Calu3 (cell line): ENCODE results near the gene TMEM106C. TPM values are rescaled to one million over a fixed set of nuclear protein-coding genes. Genes with fewer than 3 reads are reported as not detected.
"Not testable (repeated sequence)": the region's sequence is repeated elsewhere in the genome, so short reads cannot be mapped to it uniquely, and the experiment has no call there.

Experiments used
- BruUV-seq: library from RNA; stranded (reverse); fragments of 400-500 nt; replicated peaks from 2 replicates; lab custom pipeline; 2021; lab: Mats Ljungman, UMichigan
- CTCF ChIA-PET: fragments of 300-600 bp; sonication (Branson Sonifier 250); formaldehyde crosslinking; loops from one replicate; lab custom pipeline; 2022; ENCODE audit warnings: antibody characterized with exemption; lab: Charles Lee
- DNase-seq: peaks from one replicate; pipeline ENCODE4 v3.0.0; 2022
- H3K27ac Mint-ChIP-seq: one replicate; pipeline ENCODE4 v1.8.0; 2022; ENCODE audit warnings: mixed read lengths; ENCODE audit not compliant: unreplicated experiment
- H3K27me3 Mint-ChIP-seq: one replicate; pipeline ENCODE4 v1.8.0; 2022; ENCODE audit warnings: mixed read lengths; ENCODE audit not compliant: unreplicated experiment
- H3K36me3 Mint-ChIP-seq: one replicate; pipeline ENCODE4 v1.8.0; 2022; ENCODE audit warnings: mild to moderate bottlenecking, moderate library complexity, mixed read lengths; ENCODE audit not compliant: insufficient read depth, unreplicated experiment
- H3K4me1 Mint-ChIP-seq: one replicate; pipeline ENCODE4 v1.8.0; 2022; ENCODE audit warnings: mild to moderate bottlenecking, low read depth, mixed read lengths; ENCODE audit not compliant: unreplicated experiment
- H3K4me3 Mint-ChIP-seq: one replicate; pipeline ENCODE4 v1.8.0; 2022; ENCODE audit warnings: mild to moderate bottlenecking, low read depth, moderate library complexity, mixed read lengths; ENCODE audit not compliant: unreplicated experiment
- H3K9me3 Mint-ChIP-seq: one replicate; pipeline ENCODE4 v1.8.0; 2022; ENCODE audit warnings: low read depth, mixed read lengths; ENCODE audit not compliant: unreplicated experiment
- intact Hi-C: fragments of 100-400 bp; cut with micrococcal nuclease; formaldehyde crosslinking; loops from one replicate; pipeline ENCODE4 v1.10.0; 2022; ENCODE audit not compliant: unreplicated experiment
- total RNA-seq: library from RNA; stranded (reverse); gene quantifications from 2 replicates; pipeline ENCODE4 v1.2.3, GENCODE V29; 2022
- TF ChIP-seq, protein P1 (sequence below): fragments of 200-600 bp; IDR thresholded peaks from one replicate; pipeline ENCODE4 v1.8.0; 2022; ENCODE audit warnings: antibody characterized with exemption; ENCODE audit not compliant: unreplicated experiment

Gene TMEM106C
- total RNA-seq, 1 experiment from 2014 or later = 77.3 TPM

DNA sequence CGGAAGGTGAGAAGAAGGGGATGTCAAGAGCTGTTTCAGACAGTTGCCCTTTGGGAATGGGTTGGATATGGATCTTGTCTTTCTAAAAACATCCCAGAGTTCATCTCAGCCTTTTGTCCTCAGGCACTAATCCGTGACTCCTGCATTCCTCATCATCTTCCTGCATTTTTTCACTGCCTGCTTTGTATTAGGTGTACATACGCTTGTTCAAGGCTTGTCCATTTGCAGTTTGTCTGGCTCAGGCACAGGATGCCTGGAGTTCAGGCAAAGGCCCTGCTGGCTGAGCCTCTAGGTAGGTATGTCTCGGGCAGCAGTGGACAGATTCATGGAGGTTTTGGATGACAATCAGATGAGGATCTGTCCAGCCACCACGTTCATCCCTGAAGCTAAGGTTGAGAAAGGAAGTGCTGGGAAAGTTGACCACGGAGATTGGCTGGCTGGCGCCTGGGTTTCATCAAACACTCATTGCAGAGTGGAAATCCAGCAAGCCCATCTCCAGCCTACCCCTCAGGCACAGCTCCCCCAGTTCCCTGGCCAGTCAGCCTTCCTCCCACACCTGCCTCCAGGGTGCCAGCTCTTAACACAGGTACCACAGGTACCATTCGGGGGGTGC lies 12.4 kb upstream of the TMEM106C start:
- intact Hi-C loops = no loop called here
- TF ChIP-seq, protein P1, sequence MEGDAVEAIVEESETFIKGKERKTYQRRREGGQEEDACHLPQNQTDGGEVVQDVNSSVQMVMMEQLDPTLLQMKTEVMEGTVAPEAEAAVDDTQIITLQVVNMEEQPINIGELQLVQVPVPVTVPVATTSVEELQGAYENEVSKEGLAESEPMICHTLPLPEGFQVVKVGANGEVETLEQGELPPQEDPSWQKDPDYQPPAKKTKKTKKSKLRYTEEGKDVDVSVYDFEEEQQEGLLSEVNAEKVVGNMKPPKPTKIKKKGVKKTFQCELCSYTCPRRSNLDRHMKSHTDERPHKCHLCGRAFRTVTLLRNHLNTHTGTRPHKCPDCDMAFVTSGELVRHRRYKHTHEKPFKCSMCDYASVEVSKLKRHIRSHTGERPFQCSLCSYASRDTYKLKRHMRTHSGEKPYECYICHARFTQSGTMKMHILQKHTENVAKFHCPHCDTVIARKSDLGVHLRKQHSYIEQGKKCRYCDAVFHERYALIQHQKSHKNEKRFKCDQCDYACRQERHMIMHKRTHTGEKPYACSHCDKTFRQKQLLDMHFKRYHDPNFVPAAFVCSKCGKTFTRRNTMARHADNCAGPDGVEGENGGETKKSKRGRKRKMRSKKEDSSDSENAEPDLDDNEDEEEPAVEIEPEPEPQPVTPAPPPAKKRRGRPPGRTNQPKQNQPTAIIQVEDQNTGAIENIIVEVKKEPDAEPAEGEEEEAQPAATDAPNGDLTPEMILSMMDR = no peak

DNA sequence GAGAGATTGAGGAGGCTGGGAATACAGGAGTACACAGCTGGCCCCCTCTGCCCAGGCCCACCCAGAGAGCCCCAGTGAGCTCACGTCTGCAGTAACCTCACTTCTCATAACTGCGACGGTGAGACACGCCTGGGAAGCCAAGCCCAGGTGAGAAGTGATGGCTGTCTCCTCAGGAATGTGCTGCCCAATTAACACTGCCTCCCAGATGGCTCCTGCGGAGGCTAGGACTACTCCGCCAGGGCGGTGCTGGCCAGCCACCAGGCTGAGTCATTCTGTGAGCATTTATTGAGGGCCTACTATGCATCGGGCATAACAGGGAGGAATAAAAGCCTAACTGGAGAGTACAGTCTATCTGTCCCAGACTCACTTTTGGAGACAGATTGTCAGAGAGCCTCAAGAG lies 9.3 kb upstream of the TMEM106C start:
- TF ChIP-seq, protein P1 = no peak
- H3K36me3 Mint-ChIP-seq = no peaks in the 10 kb centered on the region
- CTCF ChIA-PET = no interaction called here
- BruUV-seq = no TSS peak
- H3K27ac Mint-ChIP-seq = no peak overlapping the region
- H3K4me1 Mint-ChIP-seq = no peaks in the 10 kb centered on the region
- no peaks in the 10 kb centered on the region for H3K9me3 Mint-ChIP-seq
- no peak overlapping the region for H3K4me3 Mint-ChIP-seq
- intact Hi-C loops = no loop called here
- DNase-seq = no peak
- H3K27me3 Mint-ChIP-seq = peaks cover 67% of the 10 kb centered on the region

More for the DNA sequence above, 12.4 kb upstream of the TMEM106C start:
- Mint-ChIP-seq H3K27me3 (peaks cover 55% of the 10 kb centered on the region), H3K4me3 (no peak overlapping the region), H3K4me1 (peaks cover 8% of the 10 kb centered on the region), H3K9me3 (no peaks in the 10 kb centered on the region), H3K36me3 (no peaks in the 10 kb centered on the region), H3K27ac (no peak overlapping the region)
- DNase-seq = no peak
- BruUV-seq = no TSS peak
- CTCF ChIA-PET = interaction anchor here (0.5 to 0.9 kb wide), 2 partner anchors 10 to 46 kb away, joined by 5 to 10 read pairs; partner anchors contain the start of gene VDR

DNA sequence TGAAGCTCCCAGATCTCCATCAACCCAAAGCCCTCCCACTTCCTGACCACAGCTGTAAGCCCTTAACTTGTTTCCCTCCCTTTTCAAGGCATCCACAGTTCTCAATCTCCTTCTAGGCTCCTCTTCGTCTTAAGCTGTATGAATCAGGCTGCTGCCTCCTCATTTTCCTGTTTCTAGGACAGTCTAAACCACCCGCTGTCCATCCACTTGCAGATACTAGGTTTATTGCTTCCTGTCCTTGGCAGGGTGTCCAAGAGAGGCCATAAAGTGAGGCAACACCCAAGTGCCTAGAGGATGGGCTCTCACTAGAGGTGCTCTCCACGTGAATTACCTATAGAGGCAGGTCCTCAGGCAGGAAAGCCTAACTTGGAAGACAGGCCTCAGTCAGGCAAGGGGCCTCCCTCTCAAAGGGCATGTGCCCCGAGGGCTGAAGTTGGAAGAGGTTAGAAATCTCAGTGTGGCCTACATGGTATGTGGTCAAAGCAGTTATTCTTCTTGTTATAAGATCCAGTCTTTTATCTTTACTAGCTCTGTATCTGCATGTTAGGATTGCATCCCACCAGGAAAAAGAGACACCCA lies 8.8 kb upstream of the TMEM106C start:
- H3K36me3 Mint-ChIP-seq = no peaks in the 10 kb centered on the region
- CTCF ChIA-PET = no interaction called here
- H3K27ac Mint-ChIP-seq = no peak overlapping the region
- peaks cover 72% of the 10 kb centered on the region for H3K27me3 Mint-ChIP-seq
- TF ChIP-seq, protein P1 = no peak
- H3K4me1 Mint-ChIP-seq = no peaks in the 10 kb centered on the region
- no peak overlapping the region for H3K4me3 Mint-ChIP-seq
- intact Hi-C loops = no loop called here
- DNase-seq = no peak
- BruUV-seq = no TSS peak
- no peaks in the 10 kb centered on the region for H3K9me3 Mint-ChIP-seq

DNA sequence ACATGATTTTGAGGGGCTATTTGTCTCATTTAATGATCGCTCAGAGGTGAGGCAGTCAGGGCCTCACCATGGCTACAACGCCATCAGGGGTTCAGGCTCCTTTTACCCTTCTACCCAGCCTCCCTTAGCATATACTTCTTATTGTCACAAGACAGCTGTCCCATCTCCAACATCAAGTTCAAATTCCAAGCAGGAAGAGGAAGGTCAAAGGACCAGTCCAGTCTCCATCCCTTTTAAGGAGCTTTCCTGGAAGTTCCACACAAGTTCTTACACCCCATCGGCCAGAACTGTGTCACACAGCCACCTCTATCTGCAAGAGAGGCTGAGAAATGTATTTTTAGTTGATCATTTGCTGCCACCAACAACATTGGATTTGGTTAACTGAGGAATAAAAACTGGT lies 8.3 kb upstream of the TMEM106C start:
- intact Hi-C loops = no loop called here
- H3K9me3 Mint-ChIP-seq = no peaks in the 10 kb centered on the region
- no TSS peak for BruUV-seq
- TF ChIP-seq, protein P1 = no peak
- H3K36me3 Mint-ChIP-seq = no peaks in the 10 kb centered on the region
- peaks cover 74% of the 10 kb centered on the region for H3K27me3 Mint-ChIP-seq
- CTCF ChIA-PET = no interaction called here
- H3K4me1 Mint-ChIP-seq = no peaks in the 10 kb centered on the region
- H3K4me3 Mint-ChIP-seq = no peak overlapping the region
- no peak for DNase-seq
- no peak overlapping the region for H3K27ac Mint-ChIP-seq

DNA sequence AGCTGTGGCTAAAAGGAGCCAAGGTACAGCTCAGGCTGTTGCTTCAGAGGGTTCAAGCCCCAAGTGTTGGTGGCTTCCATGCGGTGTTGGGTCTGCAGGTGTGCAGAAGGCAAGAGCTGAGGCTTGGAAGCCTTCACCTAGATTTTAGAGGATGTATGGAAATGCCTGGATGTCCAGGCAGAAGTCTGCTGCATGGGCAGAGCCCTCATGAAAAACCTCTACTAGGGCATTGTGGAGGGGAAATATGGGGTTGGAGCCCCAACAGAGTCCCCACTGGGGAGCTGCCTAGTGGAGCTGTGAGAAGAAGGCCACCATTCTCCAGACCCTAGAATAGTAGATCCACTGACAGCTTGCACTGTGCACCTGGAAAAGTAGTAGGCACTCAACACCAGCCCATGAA lies 5.7 kb upstream of the TMEM106C start:
- H3K36me3 Mint-ChIP-seq, H3K4me1 Mint-ChIP-seq, BruUV-seq, H3K4me3 Mint-ChIP-seq, H3K27ac Mint-ChIP-seq, intact Hi-C loops, H3K9me3 Mint-ChIP-seq, DNase-seq, CTCF ChIA-PET: not testable (repeated sequence)
- peaks cover 74% of the 10 kb centered on the region for H3K27me3 Mint-ChIP-seq
